Measurements from ENCODE around the gene C9orf43. TPM values are rescaled to one million over a fixed set of nuclear protein-coding genes. Genes with fewer than 3 reads are reported as not detected.

C9orf43 gene
- total and polyA plus RNA-seq, 9 of the 15 experiments (the other 6 are each of a cell fraction or from before 2014, with no cell fraction given) = 0.21 to 0.58 (median 0.33) TPM

DNA sequence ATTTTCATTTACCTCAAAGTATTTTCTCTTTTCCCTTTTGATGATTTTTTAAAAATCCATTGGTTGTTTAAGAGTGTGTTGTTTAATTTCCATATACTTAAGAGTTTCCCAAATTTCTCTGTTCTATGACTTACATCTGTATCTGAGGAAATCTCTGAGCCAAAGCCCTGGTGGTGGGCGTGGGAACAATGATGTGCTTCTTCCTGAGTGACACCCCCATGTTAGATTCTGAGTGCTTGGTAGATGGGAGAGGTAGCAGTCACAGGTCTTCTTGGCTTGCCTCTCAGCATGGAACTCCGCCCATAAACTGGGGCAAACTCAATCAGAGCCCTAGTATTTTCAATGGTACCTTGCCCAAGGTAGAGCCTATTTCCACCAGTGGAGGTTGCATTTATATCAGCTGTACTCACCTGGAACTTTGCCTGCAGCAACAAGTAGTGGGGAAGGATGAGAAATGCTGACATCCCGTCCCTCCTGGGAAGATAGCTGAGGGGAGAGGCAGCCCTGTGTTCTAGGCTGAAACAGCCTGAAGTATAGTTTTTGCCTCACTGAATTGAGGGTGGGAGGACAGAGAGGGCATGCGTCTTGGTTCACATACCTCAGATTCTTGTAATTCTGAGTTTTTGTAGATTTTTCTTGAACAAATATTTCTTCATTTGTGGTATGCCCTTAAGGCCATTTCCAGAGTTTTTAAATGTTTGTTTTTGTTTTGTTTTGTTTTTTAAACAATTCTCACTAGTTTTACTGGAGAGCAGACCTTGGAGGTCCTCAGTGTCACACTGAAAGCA, 26.4 kb downstream of the C9orf43 start (continued):
- TF ChIP-seq, protein P1, sequence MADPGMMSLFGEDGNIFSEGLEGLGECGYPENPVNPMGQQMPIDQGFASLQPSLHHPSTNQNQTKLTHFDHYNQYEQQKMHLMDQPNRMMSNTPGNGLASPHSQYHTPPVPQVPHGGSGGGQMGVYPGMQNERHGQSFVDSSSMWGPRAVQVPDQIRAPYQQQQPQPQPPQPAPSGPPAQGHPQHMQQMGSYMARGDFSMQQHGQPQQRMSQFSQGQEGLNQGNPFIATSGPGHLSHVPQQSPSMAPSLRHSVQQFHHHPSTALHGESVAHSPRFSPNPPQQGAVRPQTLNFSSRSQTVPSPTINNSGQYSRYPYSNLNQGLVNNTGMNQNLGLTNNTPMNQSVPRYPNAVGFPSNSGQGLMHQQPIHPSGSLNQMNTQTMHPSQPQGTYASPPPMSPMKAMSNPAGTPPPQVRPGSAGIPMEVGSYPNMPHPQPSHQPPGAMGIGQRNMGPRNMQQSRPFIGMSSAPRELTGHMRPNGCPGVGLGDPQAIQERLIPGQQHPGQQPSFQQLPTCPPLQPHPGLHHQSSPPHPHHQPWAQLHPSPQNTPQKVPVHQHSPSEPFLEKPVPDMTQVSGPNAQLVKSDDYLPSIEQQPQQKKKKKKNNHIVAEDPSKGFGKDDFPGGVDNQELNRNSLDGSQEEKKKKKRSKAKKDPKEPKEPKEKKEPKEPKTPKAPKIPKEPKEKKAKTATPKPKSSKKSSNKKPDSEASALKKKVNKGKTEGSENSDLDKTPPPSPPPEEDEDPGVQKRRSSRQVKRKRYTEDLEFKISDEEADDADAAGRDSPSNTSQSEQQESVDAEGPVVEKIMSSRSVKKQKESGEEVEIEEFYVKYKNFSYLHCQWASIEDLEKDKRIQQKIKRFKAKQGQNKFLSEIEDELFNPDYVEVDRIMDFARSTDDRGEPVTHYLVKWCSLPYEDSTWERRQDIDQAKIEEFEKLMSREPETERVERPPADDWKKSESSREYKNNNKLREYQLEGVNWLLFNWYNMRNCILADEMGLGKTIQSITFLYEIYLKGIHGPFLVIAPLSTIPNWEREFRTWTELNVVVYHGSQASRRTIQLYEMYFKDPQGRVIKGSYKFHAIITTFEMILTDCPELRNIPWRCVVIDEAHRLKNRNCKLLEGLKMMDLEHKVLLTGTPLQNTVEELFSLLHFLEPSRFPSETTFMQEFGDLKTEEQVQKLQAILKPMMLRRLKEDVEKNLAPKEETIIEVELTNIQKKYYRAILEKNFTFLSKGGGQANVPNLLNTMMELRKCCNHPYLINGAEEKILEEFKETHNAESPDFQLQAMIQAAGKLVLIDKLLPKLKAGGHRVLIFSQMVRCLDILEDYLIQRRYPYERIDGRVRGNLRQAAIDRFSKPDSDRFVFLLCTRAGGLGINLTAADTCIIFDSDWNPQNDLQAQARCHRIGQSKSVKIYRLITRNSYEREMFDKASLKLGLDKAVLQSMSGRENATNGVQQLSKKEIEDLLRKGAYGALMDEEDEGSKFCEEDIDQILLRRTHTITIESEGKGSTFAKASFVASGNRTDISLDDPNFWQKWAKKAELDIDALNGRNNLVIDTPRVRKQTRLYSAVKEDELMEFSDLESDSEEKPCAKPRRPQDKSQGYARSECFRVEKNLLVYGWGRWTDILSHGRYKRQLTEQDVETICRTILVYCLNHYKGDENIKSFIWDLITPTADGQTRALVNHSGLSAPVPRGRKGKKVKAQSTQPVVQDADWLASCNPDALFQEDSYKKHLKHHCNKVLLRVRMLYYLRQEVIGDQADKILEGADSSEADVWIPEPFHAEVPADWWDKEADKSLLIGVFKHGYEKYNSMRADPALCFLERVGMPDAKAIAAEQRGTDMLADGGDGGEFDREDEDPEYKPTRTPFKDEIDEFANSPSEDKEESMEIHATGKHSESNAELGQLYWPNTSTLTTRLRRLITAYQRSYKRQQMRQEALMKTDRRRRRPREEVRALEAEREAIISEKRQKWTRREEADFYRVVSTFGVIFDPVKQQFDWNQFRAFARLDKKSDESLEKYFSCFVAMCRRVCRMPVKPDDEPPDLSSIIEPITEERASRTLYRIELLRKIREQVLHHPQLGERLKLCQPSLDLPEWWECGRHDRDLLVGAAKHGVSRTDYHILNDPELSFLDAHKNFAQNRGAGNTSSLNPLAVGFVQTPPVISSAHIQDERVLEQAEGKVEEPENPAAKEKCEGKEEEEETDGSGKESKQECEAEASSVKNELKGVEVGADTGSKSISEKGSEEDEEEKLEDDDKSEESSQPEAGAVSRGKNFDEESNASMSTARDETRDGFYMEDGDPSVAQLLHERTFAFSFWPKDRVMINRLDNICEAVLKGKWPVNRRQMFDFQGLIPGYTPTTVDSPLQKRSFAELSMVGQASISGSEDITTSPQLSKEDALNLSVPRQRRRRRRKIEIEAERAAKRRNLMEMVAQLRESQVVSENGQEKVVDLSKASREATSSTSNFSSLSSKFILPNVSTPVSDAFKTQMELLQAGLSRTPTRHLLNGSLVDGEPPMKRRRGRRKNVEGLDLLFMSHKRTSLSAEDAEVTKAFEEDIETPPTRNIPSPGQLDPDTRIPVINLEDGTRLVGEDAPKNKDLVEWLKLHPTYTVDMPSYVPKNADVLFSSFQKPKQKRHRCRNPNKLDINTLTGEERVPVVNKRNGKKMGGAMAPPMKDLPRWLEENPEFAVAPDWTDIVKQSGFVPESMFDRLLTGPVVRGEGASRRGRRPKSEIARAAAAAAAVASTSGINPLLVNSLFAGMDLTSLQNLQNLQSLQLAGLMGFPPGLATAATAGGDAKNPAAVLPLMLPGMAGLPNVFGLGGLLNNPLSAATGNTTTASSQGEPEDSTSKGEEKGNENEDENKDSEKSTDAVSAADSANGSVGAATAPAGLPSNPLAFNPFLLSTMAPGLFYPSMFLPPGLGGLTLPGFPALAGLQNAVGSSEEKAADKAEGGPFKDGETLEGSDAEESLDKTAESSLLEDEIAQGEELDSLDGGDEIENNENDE (IDR thresholded peaks at IDR 0.05; ENCODE audit: low read depth, low read length) = no peak
